ENCODE data around the gene RAPGEF1. TPM values are rescaled to one million over a fixed set of nuclear protein-coding genes. Genes with fewer than 3 reads are reported as not detected.

The RAPGEF1 gene
- total and polyA plus RNA-seq, 2 donors (not counting 3 experiments of a cell fraction or from before 2014, with no cell fraction given), result 50.0 to 124 TPM

DNA sequence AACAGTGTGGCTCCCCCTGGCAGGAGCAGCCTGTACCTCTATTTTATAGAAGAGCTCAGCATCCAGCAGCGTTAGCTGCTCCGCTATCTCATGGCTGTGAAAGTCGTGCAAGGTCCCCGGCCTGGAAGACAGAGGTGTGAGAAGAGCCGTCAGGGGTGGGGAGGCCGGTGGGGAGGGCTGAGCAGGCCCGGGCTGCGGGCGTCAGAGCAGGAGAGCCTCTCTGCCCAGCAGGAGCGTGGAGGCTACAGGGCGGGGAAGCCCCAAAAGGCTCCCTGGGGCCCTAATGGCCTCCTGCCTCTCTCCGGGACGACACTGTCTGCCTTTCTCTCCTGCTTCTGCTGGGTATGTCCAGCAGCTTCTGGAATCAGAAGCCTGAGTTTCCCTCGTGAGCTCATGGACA is 152.0 kb downstream of the RAPGEF1 start:
- dilution Hi-C loops (cut with MboI; ENCODE audit: extremely low pct_ligation_motif_present, low sequenced_read_pairs), result no loop called here
- no peaks in the 10 kb centered on the region for H3K79me2 ChIP-seq (ENCODE audit: control insufficient read depth, insufficient read depth, low read length)
- intact Hi-C loops (cut with micrococcal nuclease), result loop anchor here (10.0 kb wide), 1 partner anchor 53 kb away; the partner anchor contains the start of gene UCK1

More for the DNA sequence above, 152.0 kb downstream of the RAPGEF1 start:
- Histone ChIP-seq H3K9ac (replicated peaks; ENCODE audit: extremely low read depth, insufficient read depth, low read length) (no peak overlapping the region), H3K4me1 (ENCODE audit: control insufficient read depth, extremely low read depth, insufficient read depth, low read length) (no peaks in the 10 kb centered on the region), H3K4me2 (ENCODE audit: insufficient read depth, low read length) (no peak overlapping the region), H3K9me3 (replicated peaks; ENCODE audit: control insufficient read depth, insufficient read depth, low read length) (no peaks in the 10 kb centered on the region), H3K4me3 (replicated peaks in 1 of 3; ENCODE audit: insufficient read depth in 1 of 3, low read depth in 1 of 3, low read length in 3 of 3) (no peak overlapping the region), H3K9me1 (replicated peaks; ENCODE audit: control insufficient read depth, extremely low read depth, insufficient read depth, low read length) (no peaks in the 10 kb centered on the region), H4K20me1 (replicated peaks; ENCODE audit: control insufficient read depth, extremely low read depth, insufficient read depth, low read length) (no peaks in the 10 kb centered on the region), H2AFZ (ENCODE audit: low read depth, low read length) (no peak overlapping the region), H3K36me3 (ENCODE audit: control insufficient read depth in 2 of 2, extremely low read depth in 1 of 2, insufficient read depth in 2 of 2, low read length in 2 of 2) (peaks cover 9 to 57% of the 10 kb centered on the region in 2 experiments), H3K27me3 (ENCODE audit: control insufficient read depth in 2 of 2, insufficient read depth in 2 of 2, low read length in 2 of 2) (no peaks in the 10 kb centered on the region), H3K27ac (ENCODE audit: insufficient read depth, low read depth, low read length) (no peak overlapping the region)
- TF ChIP-seq, protein P1, sequence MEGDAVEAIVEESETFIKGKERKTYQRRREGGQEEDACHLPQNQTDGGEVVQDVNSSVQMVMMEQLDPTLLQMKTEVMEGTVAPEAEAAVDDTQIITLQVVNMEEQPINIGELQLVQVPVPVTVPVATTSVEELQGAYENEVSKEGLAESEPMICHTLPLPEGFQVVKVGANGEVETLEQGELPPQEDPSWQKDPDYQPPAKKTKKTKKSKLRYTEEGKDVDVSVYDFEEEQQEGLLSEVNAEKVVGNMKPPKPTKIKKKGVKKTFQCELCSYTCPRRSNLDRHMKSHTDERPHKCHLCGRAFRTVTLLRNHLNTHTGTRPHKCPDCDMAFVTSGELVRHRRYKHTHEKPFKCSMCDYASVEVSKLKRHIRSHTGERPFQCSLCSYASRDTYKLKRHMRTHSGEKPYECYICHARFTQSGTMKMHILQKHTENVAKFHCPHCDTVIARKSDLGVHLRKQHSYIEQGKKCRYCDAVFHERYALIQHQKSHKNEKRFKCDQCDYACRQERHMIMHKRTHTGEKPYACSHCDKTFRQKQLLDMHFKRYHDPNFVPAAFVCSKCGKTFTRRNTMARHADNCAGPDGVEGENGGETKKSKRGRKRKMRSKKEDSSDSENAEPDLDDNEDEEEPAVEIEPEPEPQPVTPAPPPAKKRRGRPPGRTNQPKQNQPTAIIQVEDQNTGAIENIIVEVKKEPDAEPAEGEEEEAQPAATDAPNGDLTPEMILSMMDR (IDR thresholded peaks at IDR 0.05; ENCODE audit: extremely low read depth in 1 of 2, insufficient read depth in 1 of 2, low read depth in 1 of 2, low read length in 2 of 2), result no peak
- no peak for TF ChIP-seq MAX (IDR thresholded peaks at IDR 0.05; ENCODE audit: insufficient read depth, insufficient read length)
- no peak for TF ChIP-seq MYC (IDR thresholded peaks at IDR 0.05; ENCODE audit: low read depth, low read length)
- no peak for TF ChIP-seq GATA2 (IDR thresholded peaks at IDR 0.05; ENCODE audit: insufficient read depth, insufficient read length, low read depth, low read length)
- TF ChIP-seq EZH2 (IDR thresholded peaks at IDR 0.05; ENCODE audit: borderline replicate concordance, low read depth, low read length, severe bottlenecking), result no peak
- TF ChIP-seq FOS (IDR thresholded peaks at IDR 0.05; ENCODE audit: borderline replicate concordance, insufficient read depth, low read length), result no peak
- TF ChIP-seq POLR2A (IDR thresholded peaks at IDR 0.05; ENCODE audit: low read depth, low read length), result no peak
- TF ChIP-seq JUN (IDR thresholded peaks at IDR 0.05; ENCODE audit: borderline replicate concordance, insufficient read depth, insufficient read length, low read depth), result no peak
- TF ChIP-seq POLR2AphosphoS5 (IDR thresholded peaks at IDR 0.05; ENCODE audit: insufficient read depth, low read depth, low read length), result no peak
- ChIA-PET CTCF (interaction anchor here (1.8 kb wide), 1 partner anchor 152 kb away, joined by 6 read pairs; the partner anchor contains the start of gene RAPGEF1), POLR2A (no interaction called here)
- no peak for FAIRE-seq
- BruUV-seq (replicated peaks), result no TSS peak
- no peak for DNase-seq (ENCODE audit: low read depth, low spot score)
